Mesothelial cell of epicardium (in vitro differentiated cells): ENCODE measurements around the gene STX8. TPM values are rescaled to one million over a fixed set of nuclear protein-coding genes. Genes with fewer than 3 reads are reported as not detected.

Experiments
- DNase-seq, 2 experiments: peaks; one replicate each; pipeline ENCODE4 v3.0.0; 2021; ENCODE audit warnings: low spot score in 2 of 2; ENCODE audit not compliant: unreplicated experiment in 2 of 2
- H3K27ac Mint-ChIP-seq: 2 replicates; pipeline ENCODE4 v1.8.0; 2021; ENCODE audit warnings: mixed read lengths
- H3K27me3 Mint-ChIP-seq: 2 replicates; pipeline ENCODE4 v1.8.0; 2021; ENCODE audit warnings: low read depth, mixed read lengths
- H3K36me3 Mint-ChIP-seq: 2 replicates; pipeline ENCODE4 v1.8.0; 2021; ENCODE audit warnings: mixed read lengths
- H3K4me1 Mint-ChIP-seq: 2 replicates; pipeline ENCODE4 v1.8.0; 2021; ENCODE audit warnings: mixed read lengths
- H3K4me3 Mint-ChIP-seq: 2 replicates; pipeline ENCODE4 v1.8.0; 2021; ENCODE audit warnings: mild to moderate bottlenecking, moderate library complexity, mixed read lengths
- H3K9me3 Mint-ChIP-seq: 2 replicates; pipeline ENCODE4 v1.8.0; 2021; ENCODE audit warnings: mixed read lengths
- total RNA-seq: library from RNA; stranded (reverse); gene quantifications from 3 replicates; pipeline ENCODE4 v1.2.1, GENCODE V29; 2021
- TF ChIP-seq, protein P1 (sequence below): fragments of 200-600 bp; sonication (generic); IDR thresholded peaks from one replicate; pipeline ENCODE4 v1.5.0; 2021; ENCODE audit warnings: antibody characterized with exemption; ENCODE audit not compliant: unreplicated experiment

STX8 gene
- total RNA-seq, 1 donor from 2014 or later = 53.3 TPM

DNA sequence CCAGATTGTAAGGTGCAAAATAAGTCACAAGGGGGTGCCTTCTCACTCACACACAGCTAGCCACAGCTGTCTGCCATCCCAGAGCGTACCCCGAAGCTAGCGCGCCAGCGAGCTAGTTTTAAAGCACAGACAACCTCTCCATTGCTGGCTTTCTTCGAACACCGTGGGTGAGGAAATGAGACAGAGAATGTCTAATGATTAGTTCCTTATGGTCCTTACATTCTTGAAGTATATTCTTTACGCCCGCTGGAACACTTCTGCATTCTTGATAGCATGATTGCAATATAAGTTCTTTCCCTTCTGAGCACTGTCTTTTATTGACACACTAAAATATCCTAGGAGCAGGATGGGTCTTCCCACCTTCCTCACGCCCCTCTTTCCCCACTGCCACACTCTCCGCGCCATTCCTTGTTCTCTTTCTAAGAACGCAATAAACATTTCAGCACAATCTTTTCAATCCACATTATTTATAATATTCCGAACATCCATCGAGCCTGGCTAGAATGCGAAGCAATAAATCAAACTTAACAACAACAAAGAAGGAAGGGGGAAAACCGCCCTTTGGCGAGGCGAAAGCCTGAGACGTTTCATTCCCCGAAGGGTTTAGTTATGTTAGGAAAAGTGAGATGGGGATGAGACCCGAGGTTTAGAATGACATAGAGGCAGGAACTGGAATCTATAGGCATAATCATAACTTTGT lies 303.0 kb downstream of the STX8 start:
- peaks cover 4% of the 10 kb centered on the region for H3K4me1 Mint-ChIP-seq
- H3K36me3 Mint-ChIP-seq = no peaks in the 10 kb centered on the region
- H3K27me3 Mint-ChIP-seq = no peaks in the 10 kb centered on the region
- H3K27ac Mint-ChIP-seq = no peak overlapping the region
- no peak overlapping the region for H3K4me3 Mint-ChIP-seq
- TF ChIP-seq, protein P1, sequence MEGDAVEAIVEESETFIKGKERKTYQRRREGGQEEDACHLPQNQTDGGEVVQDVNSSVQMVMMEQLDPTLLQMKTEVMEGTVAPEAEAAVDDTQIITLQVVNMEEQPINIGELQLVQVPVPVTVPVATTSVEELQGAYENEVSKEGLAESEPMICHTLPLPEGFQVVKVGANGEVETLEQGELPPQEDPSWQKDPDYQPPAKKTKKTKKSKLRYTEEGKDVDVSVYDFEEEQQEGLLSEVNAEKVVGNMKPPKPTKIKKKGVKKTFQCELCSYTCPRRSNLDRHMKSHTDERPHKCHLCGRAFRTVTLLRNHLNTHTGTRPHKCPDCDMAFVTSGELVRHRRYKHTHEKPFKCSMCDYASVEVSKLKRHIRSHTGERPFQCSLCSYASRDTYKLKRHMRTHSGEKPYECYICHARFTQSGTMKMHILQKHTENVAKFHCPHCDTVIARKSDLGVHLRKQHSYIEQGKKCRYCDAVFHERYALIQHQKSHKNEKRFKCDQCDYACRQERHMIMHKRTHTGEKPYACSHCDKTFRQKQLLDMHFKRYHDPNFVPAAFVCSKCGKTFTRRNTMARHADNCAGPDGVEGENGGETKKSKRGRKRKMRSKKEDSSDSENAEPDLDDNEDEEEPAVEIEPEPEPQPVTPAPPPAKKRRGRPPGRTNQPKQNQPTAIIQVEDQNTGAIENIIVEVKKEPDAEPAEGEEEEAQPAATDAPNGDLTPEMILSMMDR = no peak
- no peak for DNase-seq
- no peaks in the 10 kb centered on the region for H3K9me3 Mint-ChIP-seq

DNA sequence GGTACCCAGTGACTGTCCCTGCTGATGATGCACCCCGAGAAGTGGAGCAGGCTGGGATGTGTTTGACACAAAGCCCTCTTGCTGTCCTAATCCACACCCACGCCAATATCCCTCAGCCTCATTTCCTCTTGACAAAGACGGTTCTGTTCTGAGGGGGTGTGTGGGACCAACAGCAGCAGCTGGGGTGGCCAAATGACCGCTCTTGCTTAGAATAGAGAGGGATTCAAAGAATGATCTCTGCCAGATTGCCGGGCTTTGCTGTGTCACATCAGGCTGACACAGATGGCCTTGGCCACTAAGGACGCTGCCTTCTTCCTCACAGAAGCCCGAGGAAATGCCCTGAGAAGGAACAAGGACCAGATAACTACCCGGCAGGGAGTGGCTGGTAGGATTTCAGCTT lies 303.6 kb downstream of the STX8 start:
- Mint-ChIP-seq H3K27me3 (no peaks in the 10 kb centered on the region), H3K9me3 (no peaks in the 10 kb centered on the region), H3K4me3 (no peak overlapping the region), H3K4me1 (peaks cover 5% of the 10 kb centered on the region), H3K27ac (no peak overlapping the region), H3K36me3 (no peaks in the 10 kb centered on the region)
- TF ChIP-seq, protein P1 = no peak
- no peak for DNase-seq

DNA sequence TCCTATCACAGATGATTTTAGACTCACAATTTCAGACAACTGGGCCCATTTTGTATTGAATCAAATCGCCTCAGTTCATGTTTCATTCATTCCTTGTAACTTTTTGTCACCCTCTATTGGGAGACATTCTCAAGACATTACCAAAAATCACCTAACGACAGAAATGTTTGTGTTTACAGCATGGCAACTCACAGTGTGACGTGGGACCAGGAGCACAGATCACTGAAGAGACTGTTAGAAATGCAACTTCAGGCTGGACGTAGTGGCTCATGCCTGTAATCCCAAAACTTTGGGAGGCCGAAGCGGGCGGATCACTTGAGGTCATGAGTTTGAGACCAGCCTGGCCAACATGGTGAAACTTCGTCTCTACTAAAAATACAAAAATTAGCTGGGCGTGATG lies 304.7 kb downstream of the STX8 start:
- Mint-ChIP-seq H3K27me3 (no peaks in the 10 kb centered on the region), H3K9me3 (no peaks in the 10 kb centered on the region), H3K4me3 (no peak overlapping the region), H3K36me3 (no peaks in the 10 kb centered on the region), H3K27ac (no peak overlapping the region), H3K4me1 (peaks cover 7% of the 10 kb centered on the region)
- TF ChIP-seq, protein P1 = no peak
- no peak for DNase-seq

DNA sequence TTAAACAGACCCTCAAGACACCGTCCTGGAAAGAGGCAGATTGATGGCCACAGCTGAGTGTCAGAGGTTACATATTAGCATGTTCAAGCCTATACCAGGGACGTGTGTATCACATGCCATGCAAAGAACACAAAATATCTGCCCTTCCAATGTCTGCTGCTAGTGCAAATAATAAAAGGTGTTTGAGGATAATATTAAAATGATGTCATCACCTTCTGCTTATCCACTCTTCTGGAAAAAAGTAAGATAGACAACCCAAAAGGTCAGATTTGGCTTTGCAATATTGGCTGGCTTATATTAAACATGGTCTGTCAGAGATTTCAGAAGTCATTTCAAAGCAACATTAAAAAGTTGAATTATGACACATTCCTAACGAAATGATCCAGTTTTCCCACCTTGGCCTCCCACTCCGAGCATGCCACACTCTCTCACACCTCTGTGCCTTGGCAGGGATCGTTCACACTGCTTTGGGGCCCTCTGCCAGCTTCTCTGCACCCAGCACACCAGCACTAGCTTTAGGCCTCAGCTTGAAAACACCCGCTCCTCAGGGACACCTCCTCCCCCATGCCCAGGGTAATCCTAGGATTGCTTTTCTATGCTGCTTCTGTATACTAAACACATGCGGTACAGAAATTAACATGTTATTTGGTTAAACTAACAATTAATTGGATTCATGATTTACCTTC lies 306.1 kb downstream of the STX8 start:
- Mint-ChIP-seq H3K36me3 (no peaks in the 10 kb centered on the region), H3K9me3 (no peaks in the 10 kb centered on the region), H3K27me3 (no peaks in the 10 kb centered on the region), H3K4me1 (peaks cover 7% of the 10 kb centered on the region), H3K4me3 (no peak overlapping the region), H3K27ac (no peak overlapping the region)
- TF ChIP-seq, protein P1 = no peak
- DNase-seq = no peak

DNA sequence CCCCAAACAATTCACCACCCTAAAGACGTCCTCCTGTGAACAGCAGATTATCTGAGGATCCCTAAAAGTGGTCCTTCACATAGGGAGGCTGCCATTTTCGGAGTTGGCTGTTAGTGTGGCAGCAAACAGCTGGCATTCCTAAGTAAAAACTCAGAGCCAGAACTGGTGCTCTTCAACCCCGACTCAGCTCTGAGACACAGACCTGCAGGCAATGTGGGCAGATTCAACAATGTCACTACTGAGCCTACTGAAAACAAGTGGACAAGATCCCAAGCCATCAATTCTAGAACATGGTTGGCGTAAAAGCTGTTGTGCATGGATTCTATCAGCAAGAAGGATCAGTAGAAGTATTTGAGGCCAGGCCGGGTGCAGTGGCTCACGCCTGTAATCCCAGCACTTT lies 307.1 kb downstream of the STX8 start:
- TF ChIP-seq, protein P1 = no peak
- peaks cover 5% of the 10 kb centered on the region for H3K9me3 Mint-ChIP-seq
- no peak for DNase-seq
- no peaks in the 10 kb centered on the region for H3K27me3 Mint-ChIP-seq
- peaks cover 7% of the 10 kb centered on the region for H3K4me1 Mint-ChIP-seq
- no peak overlapping the region for H3K27ac Mint-ChIP-seq
- H3K4me3 Mint-ChIP-seq = no peak overlapping the region
- peaks cover 4% of the 10 kb centered on the region for H3K36me3 Mint-ChIP-seq
